CD14-positive monocyte (primary cell): ENCODE data around the gene EPB41L2. TPM values are rescaled to one million over a fixed set of nuclear protein-coding genes. Genes with fewer than 3 reads are reported as not detected.

Experiments used
- DNase-seq, 3 donors: peaks; one replicate each; pipeline ENCODE4 v3.0.0-alpha.2; 2011 to 2022
- H2AFZ ChIP-seq: 2 replicates; pipeline ENCODE4 v1.6.0; 2012; ENCODE audit warnings: mild to moderate bottlenecking, low read depth, low read length, inconsistent platforms; ENCODE audit not compliant: insufficient read depth, poor library complexity, severe bottlenecking
- H3K27ac ChIP-seq, 2 donors: 1 replicate in 1 of 2; 2 replicates in 1 of 2; pipeline ENCODE4 v1.5.1; 2012 to 2013; ENCODE audit warnings: low read length in 2 of 2, control low read depth in 1 of 2, inconsistent platforms in 1 of 2, low read depth in 1 of 2, mild to moderate bottlenecking in 1 of 2
- H3K27me3 ChIP-seq, 2 donors: one replicate each; pipeline versions ENCODE4 v1.6.0 to v1.6.1; 2011 to 2013; ENCODE audit warnings: low read length in 2 of 2; ENCODE audit not compliant: control insufficient read depth in 2 of 2, insufficient read depth in 2 of 2
- H3K36me3 ChIP-seq, 2 donors: replicated peaks in 1 of 2; 1 replicate in 1 of 2; 2 replicates in 1 of 2; pipeline versions ENCODE4 v1.5.1 to v1.6.1; 2012 to 2013; ENCODE audit warnings: low read length in 2 of 2, control low read depth in 1 of 2, inconsistent platforms in 1 of 2, mild to moderate bottlenecking in 1 of 2; ENCODE audit not compliant: insufficient read depth in 2 of 2, control insufficient read depth in 1 of 2
- H3K4me1 ChIP-seq, 2 donors: 1 replicate in 1 of 2; 2 replicates in 1 of 2; pipeline versions ENCODE4 v1.5.1 to v1.6.1; 2012 to 2013; ENCODE audit warnings: low read length in 2 of 2, control low read depth in 1 of 2, inconsistent platforms in 1 of 2, mild to moderate bottlenecking in 1 of 2, moderate library complexity in 1 of 2; ENCODE audit not compliant: insufficient read depth in 2 of 2, control insufficient read depth in 1 of 2
- H3K4me2 ChIP-seq: replicated peaks from 2 replicates; pipeline ENCODE3; 2012; ENCODE audit warnings: low read length, moderate library complexity, mild to moderate bottlenecking; ENCODE audit not compliant: poor library complexity, severe bottlenecking; ENCODE audit errors: extremely low read depth
- H3K4me3 ChIP-seq, 3 experiments: fragments of 200-600 bp in 1 of 3; sonication (generic) in 1 of 3; replicated peaks in 1 of 3; 1 replicate in 2 of 3; 2 replicates in 1 of 3; pipeline ENCODE4 v1.5.1; 2011 to 2013; ENCODE audit warnings: low read length in 3 of 3, mild to moderate bottlenecking in 3 of 3, control low read depth in 2 of 3, low read depth in 2 of 3, inconsistent platforms in 1 of 3, moderate library complexity in 1 of 3
- H3K79me2 ChIP-seq: 2 replicates; pipeline ENCODE4 v1.6.0; 2012; ENCODE audit warnings: mild to moderate bottlenecking, control low read depth, inconsistent platforms, low read length, moderate library complexity; ENCODE audit not compliant: insufficient read depth
- H3K9ac ChIP-seq: 2 replicates; pipeline ENCODE4 v1.6.0; 2017; ENCODE audit warnings: low read length, mild to moderate bottlenecking; ENCODE audit not compliant: insufficient read depth, poor library complexity, severe bottlenecking
- H3K9me3 ChIP-seq, 2 donors: replicated peaks in 1 of 2; 1 replicate in 1 of 2; 2 replicates in 1 of 2; pipeline versions ENCODE4 v1.5.1 to v1.6.1; 2012 to 2013; ENCODE audit warnings: low read length in 2 of 2, control low read depth in 1 of 2; ENCODE audit not compliant: control insufficient read depth in 1 of 2, insufficient read depth in 1 of 2
- H4K20me1 ChIP-seq: 2 replicates; pipeline ENCODE4 v1.6.0; 2012; ENCODE audit warnings: mild to moderate bottlenecking, low read length, control low read depth, moderate library complexity; ENCODE audit not compliant: insufficient read depth
- H3K27ac Mint-ChIP-seq, 7 donors: one replicate each; pipeline ENCODE4 v1.8.0; 2020; ENCODE audit warnings: mild to moderate bottlenecking in 7 of 7, mixed read lengths in 7 of 7, moderate library complexity in 6 of 7, inconsistent platforms in 2 of 7
- H3K27me3 Mint-ChIP-seq, 3 donors: one replicate each; pipeline ENCODE4 v1.8.0; 2021 to 2022; ENCODE audit warnings: low read depth in 3 of 3, mild to moderate bottlenecking in 3 of 3, mixed read lengths in 3 of 3, moderate library complexity in 3 of 3, inconsistent platforms in 1 of 3
- H3K36me3 Mint-ChIP-seq, 2 donors: one replicate each; pipeline ENCODE4 v1.8.0; 2020; ENCODE audit warnings: mixed read lengths in 2 of 2, inconsistent platforms in 1 of 2, mild to moderate bottlenecking in 1 of 2
- H3K4me1 Mint-ChIP-seq: one replicate; pipeline ENCODE4 v1.8.0; 2020; ENCODE audit warnings: mild to moderate bottlenecking, mixed read lengths
- H3K4me3 Mint-ChIP-seq, 2 donors: one replicate each; pipeline ENCODE4 v1.8.0; 2020; ENCODE audit warnings: mild to moderate bottlenecking in 2 of 2, mixed read lengths in 2 of 2, moderate library complexity in 1 of 2
- H3K9me3 Mint-ChIP-seq, 7 donors: one replicate each; pipeline ENCODE4 v1.8.0; 2020 to 2022; ENCODE audit warnings: mixed read lengths in 7 of 7, mild to moderate bottlenecking in 6 of 7, moderate library complexity in 6 of 7, inconsistent platforms in 2 of 7
- CTCF ChIP-seq: fragments of 200-600 bp; IDR thresholded peaks from one replicate; pipeline ENCODE4 v1.8.0; 2022; ENCODE audit warnings: antibody characterized with exemption, mild to moderate bottlenecking
- WGBS: methylation state at CpG from one replicate; pipeline ENCODE4 v1.1.5; 2013; ENCODE audit warnings: missing lambda C conversion rate; ENCODE audit not compliant: insufficient coverage; 5-methylcytosine and 5-hydroxymethylcytosine counted together
- intact Hi-C, 2 donors: fragments of 100-400 bp; cut with micrococcal nuclease; formaldehyde crosslinking; loops; one replicate each; pipeline versions ENCODE4 v1.15.0 to v1.15.1; 2023
- polyA plus RNA-seq, 3 donors: library from polyadenylated mRNA; depleted of rRNA in 1 of 3; unstranded in 2 of 3; stranded (reverse) in 1 of 3; fragments of 300-500 nt in 2 of 3; fragments of >200 nt in 1 of 3; fragmentation: Illumina TruSeq in 2 of 3; gene quantifications; 1 replicate in 2 of 3; 2 replicates in 1 of 3; pipeline ENCODE4 v1.2.3, GENCODE V29; 2012 to 2021

EPB41L2 gene
- polyA plus RNA-seq, 3 donors, result 3.4 to 7.2 (median 4.6) TPM

- Histone ChIP-seq H4K20me1 (no peaks in the 10 kb centered on the region), H3K27me3 (no peaks in the 10 kb centered on the region), H3K9me3 (no peaks in the 10 kb centered on the region), H2AFZ (no peak overlapping the region), H3K27ac (no peak overlapping the region), H3K9ac (no peak overlapping the region), H3K79me2 (no peaks in the 10 kb centered on the region), H3K4me2 (no peak overlapping the region), H3K36me3 (no peaks in the 10 kb centered on the region), H3K4me1 (no peaks in the 10 kb centered on the region), H3K4me3 (no peak overlapping the region)
- no peak overlapping the region for H3K27ac Mint-ChIP-seq
- intact Hi-C loops, result no loop called here
- no peaks in the 10 kb centered on the region for H3K36me3 Mint-ChIP-seq
- H3K9me3 Mint-ChIP-seq, result peaks cover 0 to 11% (median 3%) of the 10 kb centered on the region in 7 donors
- TF ChIP-seq CTCF, result no peak
- DNase-seq, result no peak
- H3K4me3 Mint-ChIP-seq, result no peak overlapping the region
- WGBS, result 100% methylated on average over 1 of the region's 4 CpGs
- H3K4me1 Mint-ChIP-seq, result no peaks in the 10 kb centered on the region
- no peaks in the 10 kb centered on the region for H3K27me3 Mint-ChIP-seq
Observed at GRCh38 chr6:131103296-131103695, 40.3 kb upstream of the EPB41L2 start.

- H3K4me2 ChIP-seq, result no peak overlapping the region
- no peak overlapping the region for H2AFZ ChIP-seq
- no peaks in the 10 kb centered on the region for H3K79me2 ChIP-seq
- H3K36me3 Mint-ChIP-seq, result no peaks in the 10 kb centered on the region
- H3K9me3 Mint-ChIP-seq, result peaks cover 0 to 11% (median 3%) of the 10 kb centered on the region in 7 donors
- no peaks in the 10 kb centered on the region for H3K36me3 ChIP-seq
- no peaks in the 10 kb centered on the region for H3K9me3 ChIP-seq
- H3K27me3 Mint-ChIP-seq, result peaks cover 0 to 2% (median 0%) of the 10 kb centered on the region in 3 donors
- H3K4me3 Mint-ChIP-seq, result no peak overlapping the region
- no peak for DNase-seq
- H3K4me1 Mint-ChIP-seq, result no peaks in the 10 kb centered on the region
- no peak overlapping the region for H3K9ac ChIP-seq
- H3K27ac Mint-ChIP-seq, result no peak overlapping the region
- H3K4me1 ChIP-seq, result no peaks in the 10 kb centered on the region
- no peak overlapping the region for H3K27ac ChIP-seq
- intact Hi-C loops, result no loop called here
- no CpG with 5 or more reads among the region's 5 CpGs for WGBS
- H4K20me1 ChIP-seq, result no peaks in the 10 kb centered on the region
- H3K27me3 ChIP-seq, result no peaks in the 10 kb centered on the region
- H3K4me3 ChIP-seq, result no peak overlapping the region
- TF ChIP-seq CTCF, result no peak
Observed at GRCh38 chr6:131101911-131102680, 39.1 kb upstream of the EPB41L2 start.
